K562 (cell line): ENCODE results near the gene DDR1. TPM values are rescaled to one million over a fixed set of nuclear protein-coding genes. Genes with fewer than 3 reads are reported as not detected.

ENCODE experiments used
- ATAC-seq: fragments of 200-7000 bp; cut with Tn5 transposase; 3 replicates; pipeline ENCODE4 v1.9.1; 2020; ENCODE audit warnings: moderate library complexity
- BruUV-seq: library from RNA; stranded (reverse); fragments of 400-500 nt; replicated peaks from 2 replicates; lab custom pipeline; 2021; lab: Mats Ljungman, UMichigan
- CTCF ChIA-PET: fragments of 300-600 bp; formaldehyde crosslinking; extraction: SDS; loops from one replicate; lab custom pipeline; 2021; ENCODE audit warnings: low intra/inter-chr PET ratio; lab: Yijun Ruan, JAX
- POLR2A ChIA-PET: fragments of 300-600, 350-650 bp; sonication (Branson Sonifier 250); formaldehyde crosslinking; extraction: SDS; loops from one replicate; lab custom pipeline; 2021; ENCODE audit warnings: antibody characterized with exemption, inconsistent platforms; lab: Yijun Ruan, JAX
- DNase-seq, 4 experiments: peaks; one replicate each; pipeline versions ENCODE4 v3.0.0 to v3.0.0-alpha.2; 2011 to 2018; ENCODE audit warnings: low spot score in 3 of 4, mixed read lengths in 3 of 4; ENCODE audit errors: extremely low read depth in 1 of 4
- FAIRE-seq: peaks from 2 replicates; lab custom pipeline; 2011; peaks lifted over from hg19 to GRCh38; lab: Jason Lieb, UNC
- H2AFZ ChIP-seq: 2 replicates; pipeline ENCODE4 v1.6.0; 2011; ENCODE audit warnings: low read depth, low read length, control low read depth, inconsistent platforms
- H3K27ac ChIP-seq: fragments of 200-600 bp; 3 replicates; pipeline ENCODE4 v1.8.0; 2011; ENCODE audit warnings: low read depth, mild to moderate bottlenecking, control low read depth, inconsistent platforms, low read length, moderate library complexity, mixed read lengths; ENCODE audit errors: extremely low read depth
- H3K27me3 ChIP-seq, 2 experiments: fragments of 300-600 bp in 1 of 2; 2 replicates in 1 of 2; 3 replicates in 1 of 2; pipeline versions ENCODE4 v1.6.0 to v1.8.0; 2011; ENCODE audit warnings: inconsistent platforms in 2 of 2, low read length in 2 of 2, mild to moderate bottlenecking in 1 of 2, mixed read lengths in 1 of 2, moderate library complexity in 1 of 2; ENCODE audit not compliant: control insufficient read depth in 2 of 2, insufficient read depth in 2 of 2
- H3K36me3 ChIP-seq: fragments of 300-600 bp; 3 replicates; pipeline ENCODE4 v1.8.0; 2011; ENCODE audit warnings: mild to moderate bottlenecking, low read length, inconsistent platforms; ENCODE audit not compliant: control insufficient read depth, insufficient read depth
- H3K4me1 ChIP-seq, 2 experiments: fragments of 200-600 bp in 1 of 2; replicated peaks in 1 of 2; 2 replicates in 1 of 2; 3 replicates in 1 of 2; pipeline versions ENCODE4 v1.5.1 to v1.8.0; 2011; ENCODE audit warnings: inconsistent platforms in 2 of 2, low read length in 2 of 2, mild to moderate bottlenecking in 1 of 2, mixed read lengths in 1 of 2, moderate library complexity in 1 of 2; ENCODE audit not compliant: control insufficient read depth in 2 of 2, insufficient read depth in 2 of 2
- H3K4me2 ChIP-seq: 2 replicates; pipeline ENCODE4 v1.6.1; 2011; ENCODE audit warnings: low read length, control low read depth, inconsistent platforms, mixed read lengths; ENCODE audit not compliant: insufficient read depth
- H3K4me3 ChIP-seq: fragments of 200-600 bp; sonication (generic), shearing (Covaris generic); 2 replicates; pipeline ENCODE4 v1.5.1; 2016; ENCODE audit warnings: control low read depth, inconsistent platforms
- H3K79me2 ChIP-seq: fragments of 200-600 bp; 3 replicates; pipeline ENCODE4 v1.8.0; 2011; ENCODE audit warnings: low read length, inconsistent platforms; ENCODE audit not compliant: control insufficient read depth, insufficient read depth
- H3K9ac ChIP-seq, 2 experiments: 2 replicates each; pipeline versions ENCODE4 v1.6.0 to v1.6.1; 2011; ENCODE audit warnings: low read depth in 2 of 2, low read length in 2 of 2, control low read depth in 1 of 2, inconsistent platforms in 1 of 2, mild to moderate bottlenecking in 1 of 2, mixed read lengths in 1 of 2; ENCODE audit not compliant: insufficient read depth in 1 of 2
- H3K9me1 ChIP-seq: one replicate; pipeline ENCODE4 v1.6.0; 2011; ENCODE audit warnings: inconsistent platforms, mild to moderate bottlenecking, low read length, moderate library complexity; ENCODE audit not compliant: control insufficient read depth, insufficient read depth
- H3K9me3 ChIP-seq: replicated peaks from 2 replicates; pipeline ENCODE4 v1.5.1; 2011; ENCODE audit warnings: low read depth, low read length, inconsistent platforms; ENCODE audit not compliant: control insufficient read depth, insufficient read depth
- H4K20me1 ChIP-seq: replicated peaks from 2 replicates; pipeline ENCODE4 v1.6.1; 2011; ENCODE audit warnings: low read length, inconsistent platforms, mixed read lengths; ENCODE audit not compliant: control insufficient read depth, insufficient read depth
- BACH1 ChIP-seq: fragments of 200-800 bp; sonication (Bioruptor generic); IDR thresholded peaks from 2 replicates; pipeline ENCODE4 v1.6.1; 2016; ENCODE audit warnings: missing genetic modification characterization, missing compliant biosample characterization
- JUN ChIP-seq, 2 experiments: sonication (generic) in 1 of 2; formaldehyde crosslinking in 1 of 2; IDR thresholded peaks; 2 replicates each; pipeline versions ENCODE4 v1.6.1 to v1.8.0; 2012 to 2022; ENCODE audit warnings: borderline replicate concordance in 2 of 2, mild to moderate bottlenecking in 2 of 2, improper control_type of control experiment in 1 of 2, low read depth in 1 of 2, low read length in 1 of 2, missing genetic modification reagents in 1 of 2
- KAT7 ChIP-seq: sonication (generic); formaldehyde crosslinking; IDR thresholded peaks from 2 replicates; pipeline ENCODE4 v1.8.0; 2022; ENCODE audit warnings: missing genetic modification reagents, mild to moderate bottlenecking, borderline replicate concordance
- MCM2 ChIP-seq: fragments of 450-650 bp; IDR thresholded peaks from 2 replicates; pipeline ENCODE4 v1.6.1; 2017; ENCODE audit warnings: low read depth, mild to moderate bottlenecking
- SLC30A9 ChIP-seq: fragments of 250-450 bp; sonication (Bioruptor Pico); IDR thresholded peaks from 2 replicates; pipeline ENCODE4 v1.8.0; 2022; ENCODE audit warnings: mild to moderate bottlenecking, moderate library complexity
- ZNF253 ChIP-seq: fragments of 250-450 bp; sonication (Bioruptor Pico); conservative IDR thresholded peaks from 2 replicates; pipeline ENCODE4 v1.6.1; 2021; ENCODE audit warnings: mild to moderate bottlenecking
- ZNF644 ChIP-seq: fragments of 200-800 bp; sonication (Bioruptor generic); IDR thresholded peaks from 2 replicates; pipeline ENCODE4 v1.6.1; 2016; ENCODE audit warnings: low read depth, missing genetic modification characterization, missing compliant biosample characterization
- WGBS: fragments of 100-300 bp; shearing (Covaris generic); methylation state at CpG from one replicate; pipeline ENCODE4 v1.1.6; 2016; ENCODE audit warnings: low coverage, mixed read lengths; ENCODE audit not compliant: insufficient coverage; ENCODE audit errors: missing lambda C conversion rate; 5-methylcytosine and 5-hydroxymethylcytosine counted together
- in situ Hi-C: fragments of 300-500 bp; cut with MboI; formaldehyde crosslinking; loops from 4 replicates; pipeline ENCODE4 v1.15.0; 2018; ENCODE audit warnings: inconsistent platforms, mixed read lengths
- intact Hi-C: fragments of 100-400 bp; cut with micrococcal nuclease; formaldehyde crosslinking; loops from 2 replicates; pipeline ENCODE4 v1.14.2; 2022
- polyA plus RNA-seq, 8 experiments: library from polyadenylated mRNA; depleted of rRNA in 4 of 8; stranded (reverse) in 5 of 8; unstranded in 3 of 8; fragments of >200 nt; fragmentation: Nextera tagmentation in 2 of 8; fragmentation: Illumina TruSeq in 1 of 8; extraction: Ambion mirVana in 2 of 8; extraction: Trizol in 1 of 8; gene quantifications; 2 replicates each; pipeline versions ENCODE4 v1.2.1 to v1.2.3, GENCODE V29; 2011 to 2014; ENCODE audit warnings: inconsistent platforms in 1 of 8, missing spikeins in 1 of 8
- total RNA-seq, 7 experiments: library from RNA; depleted of rRNA in 6 of 7; stranded (reverse); fragments of >200 nt in 6 of 7; fragmentation: Illumina TruSeq in 2 of 7; extraction: Trizol in 2 of 7; gene quantifications; 2 replicates each; pipeline versions ENCODE4 v1.2.1 to v1.2.3, GENCODE V29; 2011 to 2021; ENCODE audit warnings: low replicate concordance in 1 of 7
- TF ChIP-seq, protein P1 (sequence below): sonication (generic); IDR thresholded peaks from 2 replicates; pipeline ENCODE4 v1.6.1; 2016
- TF ChIP-seq, protein P2 (sequence below): fragments of 450-650 bp; formaldehyde crosslinking; IDR thresholded peaks from 2 replicates; pipeline ENCODE4 v1.4.0; 2020; ENCODE audit warnings: mild to moderate bottlenecking, mixed read lengths

Gene DDR1
- total and polyA plus RNA-seq, 9 of the 15 experiments (the other 6 are each of a cell fraction or from before 2014, with no cell fraction given) = 1.4 to 44.6 (median 12.2) TPM

DNA sequence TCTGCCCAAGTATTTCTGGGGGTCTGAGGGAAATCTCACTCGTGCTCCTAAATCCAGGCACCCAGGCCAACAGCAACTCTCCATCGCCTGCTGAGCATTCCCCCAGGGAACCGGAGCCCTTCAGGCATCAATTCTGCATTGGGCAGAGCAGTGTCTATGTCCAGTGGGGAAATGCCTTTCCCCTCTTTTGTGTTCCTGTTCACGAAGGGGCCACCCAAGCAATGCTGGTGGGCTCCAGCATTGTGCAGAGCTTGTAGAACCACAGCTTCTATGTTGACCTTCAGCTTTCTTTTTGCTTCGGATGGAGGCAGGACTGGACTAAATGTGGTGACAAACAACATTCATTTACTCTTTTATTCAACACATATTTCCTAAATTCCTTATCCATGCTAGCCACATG lies 27.2 kb upstream of the DDR1 start:
- no peaks in the 10 kb centered on the region for H4K20me1 ChIP-seq
- intact Hi-C loops = no loop called here
- ChIA-PET CTCF (no interaction called here), POLR2A (interaction anchor here (0.5 to 2.6 kb wide), 7 partner anchors 15 to 309 kb away, joined by 3 to 12 read pairs (median 3); no protein-coding TSS in a partner anchor)
- H3K79me2 ChIP-seq = no peaks in the 10 kb centered on the region
- FAIRE-seq (no peak), DNase-seq (no peak), ATAC-seq (no peak)
- H3K4me3 ChIP-seq = no peak overlapping the region
- no peaks in the 10 kb centered on the region for H3K9me1 ChIP-seq
- no peak overlapping the region for H3K27ac ChIP-seq
- 45% methylated on average over 5 of the region's 5 CpGs for WGBS
- H3K9me3 ChIP-seq = peaks cover 12% of the 10 kb centered on the region
- H3K4me2 ChIP-seq = no peak overlapping the region
- in situ Hi-C loops = no loop called here
- no peaks in the 10 kb centered on the region for H3K36me3 ChIP-seq
- H2AFZ ChIP-seq = no peak overlapping the region
- no peaks in the 10 kb centered on the region; a peak in 1 of 5 replicates for H3K4me1 ChIP-seq
- BruUV-seq = no TSS peak
- no peak overlapping the region for H3K9ac ChIP-seq
- TF ChIP-seq ZNF253 (CRISPR knock-in tag) (no peak), KAT7 (CRISPR knock-in tag) (no peak), BACH1 (tag) (no peak), ZNF644 (tag) (no peak), JUN (IDR thresholded peaks at IDR 0.05; ENCODE audit: borderline replicate concordance, low read depth, low read length) (no peak), JUN (CRISPR knock-in tag; IDR thresholded peaks at IDR 0.05; ENCODE audit: borderline replicate concordance) (no peak)
- H3K27me3 ChIP-seq = no peaks in the 10 kb centered on the region

DNA sequence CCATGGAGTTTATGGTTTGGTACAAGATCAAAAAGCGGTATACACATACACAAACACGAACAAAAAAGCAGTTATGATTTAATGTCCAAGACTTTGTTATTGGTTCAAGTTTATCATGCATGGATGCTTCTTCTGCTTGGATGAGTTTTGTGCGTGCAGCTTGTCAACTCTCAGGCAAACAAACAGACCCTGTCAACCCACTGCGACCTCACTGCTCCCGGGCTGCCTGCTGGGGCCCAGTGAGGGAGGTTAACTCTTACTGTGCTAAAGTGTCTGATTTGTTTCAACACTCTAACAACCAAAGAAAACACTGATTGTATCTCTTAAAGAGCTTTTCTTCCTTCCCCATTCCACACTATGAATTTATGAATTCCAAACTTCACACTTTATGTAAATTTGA lies 26.8 kb upstream of the DDR1 start:
- WGBS = 30% methylated on average over 5 of the region's 5 CpGs
- CTCF ChIA-PET = interaction anchor here (0.6 kb wide), 1 partner anchor 206 kb away, joined by 3 read pairs; no protein-coding TSS in a partner anchor
- TF ChIP-seq SLC30A9 (CRISPR knock-in tag) = no peak
- TF ChIP-seq, protein P1, sequence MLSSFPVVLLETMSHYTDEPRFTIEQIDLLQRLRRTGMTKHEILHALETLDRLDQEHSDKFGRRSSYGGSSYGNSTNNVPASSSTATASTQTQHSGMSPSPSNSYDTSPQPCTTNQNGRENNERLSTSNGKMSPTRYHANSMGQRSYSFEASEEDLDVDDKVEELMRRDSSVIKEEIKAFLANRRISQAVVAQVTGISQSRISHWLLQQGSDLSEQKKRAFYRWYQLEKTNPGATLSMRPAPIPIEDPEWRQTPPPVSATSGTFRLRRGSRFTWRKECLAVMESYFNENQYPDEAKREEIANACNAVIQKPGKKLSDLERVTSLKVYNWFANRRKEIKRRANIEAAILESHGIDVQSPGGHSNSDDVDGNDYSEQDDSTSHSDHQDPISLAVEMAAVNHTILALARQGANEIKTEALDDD = no peak
- TF ChIP-seq MCM2 = no peak
- TF ChIP-seq, protein P2, sequence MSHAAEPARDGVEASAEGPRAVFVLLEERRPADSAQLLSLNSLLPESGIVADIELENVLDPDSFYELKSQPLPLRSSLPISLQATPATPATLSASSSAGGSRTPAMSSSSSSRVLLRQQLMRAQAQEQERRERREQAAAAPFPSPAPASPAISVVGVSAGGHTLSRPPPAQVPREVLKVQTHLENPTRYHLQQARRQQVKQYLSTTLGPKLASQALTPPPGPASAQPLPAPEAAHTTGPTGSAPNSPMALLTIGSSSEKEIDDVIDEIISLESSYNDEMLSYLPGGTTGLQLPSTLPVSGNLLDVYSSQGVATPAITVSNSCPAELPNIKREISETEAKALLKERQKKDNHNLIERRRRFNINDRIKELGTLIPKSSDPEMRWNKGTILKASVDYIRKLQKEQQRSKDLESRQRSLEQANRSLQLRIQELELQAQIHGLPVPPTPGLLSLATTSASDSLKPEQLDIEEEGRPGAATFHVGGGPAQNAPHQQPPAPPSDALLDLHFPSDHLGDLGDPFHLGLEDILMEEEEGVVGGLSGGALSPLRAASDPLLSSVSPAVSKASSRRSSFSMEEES (CRISPR knock-in tag) = no peak

More for the DNA sequence above, 26.8 kb upstream of the DDR1 start:
- POLR2A ChIA-PET = interaction anchor here (0.5 to 2.6 kb wide), 5 partner anchors 15 to 310 kb away, joined by 3 to 12 read pairs (median 4); no protein-coding TSS in a partner anchor
- no peaks in the 10 kb centered on the region for H4K20me1 ChIP-seq
- FAIRE-seq = no peak
- no peak overlapping the region for H3K4me2 ChIP-seq
- H3K4me3 ChIP-seq = no peak overlapping the region
- no peaks in the 10 kb centered on the region for H3K9me1 ChIP-seq
- BruUV-seq = no TSS peak
- H3K79me2 ChIP-seq = no peaks in the 10 kb centered on the region
- peak overlapping the region; percentile 2 for H2AFZ ChIP-seq
- no peak overlapping the region for H3K27ac ChIP-seq
- in situ Hi-C loops = no loop called here
- no peaks in the 10 kb centered on the region; a peak in 1 of 5 replicates for H3K4me1 ChIP-seq
- no peaks in the 10 kb centered on the region for H3K27me3 ChIP-seq
- peaks cover 8% of the 10 kb centered on the region for H3K9me3 ChIP-seq
- H3K36me3 ChIP-seq = no peaks in the 10 kb centered on the region
- intact Hi-C loops = no loop called here
- DNase-seq = peak in 1 of 4 experiments; percentile 4
- H3K9ac ChIP-seq = no peak overlapping the region
- no peak for ATAC-seq
